Activated effector memory CD4-positive, alpha-beta T cell treated with anti-CD3 and anti-CD28 coated beads, Interleukin-2, amount 50 U/mL, for 16 hours (primary cell): ENCODE data around the gene HINFP.
A peak's percentile ranks its signal among the peaks of the same experiment; 100 is the strongest.

Experiments
- DNase-seq: peaks from one replicate; pipeline ENCODE4 v3.0.0-alpha.2; 2020

The HINFP gene

DNA sequence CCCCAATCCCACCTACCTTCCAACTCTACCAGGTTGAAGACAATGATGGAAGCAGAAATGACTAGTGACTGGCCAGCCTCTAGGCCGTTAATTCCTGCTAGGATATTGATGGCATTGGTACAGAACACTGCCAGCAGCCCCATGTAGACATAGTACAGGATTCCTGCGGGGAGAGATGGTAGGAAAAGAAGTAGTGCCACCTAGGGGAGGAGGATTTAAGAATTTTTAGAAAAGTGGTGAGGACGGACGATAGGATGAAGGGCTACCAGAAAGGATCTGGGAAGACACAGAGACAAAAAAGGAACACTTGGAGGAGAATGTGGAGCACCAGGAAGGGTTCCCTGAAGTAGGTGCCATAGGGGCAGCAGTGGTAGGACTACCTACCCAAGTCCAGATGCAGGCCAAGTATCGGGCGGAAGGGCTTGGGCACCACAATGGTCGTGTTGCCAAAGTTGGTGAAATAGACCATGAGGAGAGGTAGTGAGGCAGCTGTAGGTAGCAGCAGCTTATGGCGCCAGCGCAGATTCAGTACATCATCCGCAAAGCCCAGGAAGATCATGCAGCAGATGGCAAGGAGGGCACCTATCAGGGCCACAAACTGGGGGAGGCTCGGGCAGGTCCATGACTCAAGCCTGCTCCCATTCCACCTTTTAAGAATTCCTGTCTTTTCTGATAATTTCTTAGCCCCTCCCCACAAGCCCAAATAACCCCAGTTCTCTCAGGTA lies 21.0 kb upstream of the HINFP start:
- no peak for DNase-seq

DNA sequence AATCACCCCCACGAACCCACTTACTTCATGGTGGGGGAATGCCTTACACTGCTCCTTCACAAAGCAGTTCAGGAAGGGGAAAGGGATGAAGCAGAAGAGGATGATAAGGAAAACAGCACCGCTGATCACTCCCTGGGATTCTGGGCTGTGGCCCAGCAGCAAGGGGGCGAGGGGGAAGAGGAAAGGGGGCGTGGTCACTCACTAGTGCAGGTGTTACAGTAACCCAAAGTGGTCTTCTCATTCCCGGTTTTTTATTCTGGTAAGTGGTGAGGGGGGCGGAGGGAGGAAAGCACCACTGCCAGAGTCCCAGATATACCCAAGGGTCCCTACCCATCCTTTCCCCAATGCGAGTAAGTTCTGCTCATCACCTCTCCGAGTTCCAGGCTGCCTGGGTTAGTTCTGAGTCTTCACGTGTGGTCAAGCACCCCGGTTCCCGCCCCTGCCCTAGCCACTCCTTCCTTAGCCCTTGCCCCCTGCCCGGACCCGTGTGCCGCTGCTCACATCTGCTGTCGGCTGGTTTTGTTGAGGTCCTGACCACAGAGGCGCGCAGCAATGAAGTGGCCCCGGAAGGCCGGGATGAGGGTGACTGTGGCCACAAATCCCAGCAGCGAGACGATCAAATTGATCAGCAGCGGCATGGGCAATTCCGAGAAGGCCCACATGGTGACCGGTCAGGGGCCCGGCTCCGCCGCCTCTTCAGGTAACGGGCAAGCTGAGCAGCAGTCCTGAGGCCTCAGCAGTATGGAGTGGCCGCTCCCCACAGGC lies 20.2 kb upstream of the HINFP start:
- no peak for DNase-seq

DNA sequence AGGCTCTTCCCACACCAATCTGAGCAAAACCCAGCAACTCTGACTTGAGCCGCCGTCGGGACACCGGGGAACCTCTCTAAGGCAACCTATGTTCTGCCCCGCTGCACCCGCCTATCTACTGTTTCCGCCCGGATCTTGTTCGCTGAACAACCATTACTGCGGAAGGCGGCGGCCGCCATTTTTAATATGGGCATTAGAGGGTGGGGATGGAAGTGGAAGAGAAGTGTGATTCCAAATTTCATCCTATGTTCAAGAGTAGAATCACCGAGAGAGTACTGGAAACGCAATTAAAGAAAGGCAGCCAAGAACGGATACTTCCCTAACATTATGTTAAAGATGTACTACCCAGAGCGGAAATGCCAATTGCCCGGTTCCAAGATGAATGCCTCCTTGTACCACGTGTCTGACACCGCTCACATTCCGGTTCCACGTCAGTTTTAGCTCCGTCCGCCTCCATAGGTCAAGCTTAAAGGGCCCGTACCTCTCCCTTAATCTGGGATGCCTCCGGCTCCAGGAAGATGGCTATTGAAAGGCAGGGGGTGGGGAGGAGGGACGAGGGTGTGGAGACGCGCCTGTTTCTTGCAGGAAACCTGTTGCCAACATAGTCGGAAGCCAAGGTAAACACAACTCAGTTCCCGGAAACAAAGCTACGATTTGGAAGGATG lies 19.5 kb upstream of the HINFP start, which contains the start of gene DPAGT1:
DPAGT1 (minus strand) TSS at position 95 of the 665 bp plus-strand sequence. CDS start 198 bp downstream, outside the sequence.
- DNase-seq = peak; percentile 94

DNA sequence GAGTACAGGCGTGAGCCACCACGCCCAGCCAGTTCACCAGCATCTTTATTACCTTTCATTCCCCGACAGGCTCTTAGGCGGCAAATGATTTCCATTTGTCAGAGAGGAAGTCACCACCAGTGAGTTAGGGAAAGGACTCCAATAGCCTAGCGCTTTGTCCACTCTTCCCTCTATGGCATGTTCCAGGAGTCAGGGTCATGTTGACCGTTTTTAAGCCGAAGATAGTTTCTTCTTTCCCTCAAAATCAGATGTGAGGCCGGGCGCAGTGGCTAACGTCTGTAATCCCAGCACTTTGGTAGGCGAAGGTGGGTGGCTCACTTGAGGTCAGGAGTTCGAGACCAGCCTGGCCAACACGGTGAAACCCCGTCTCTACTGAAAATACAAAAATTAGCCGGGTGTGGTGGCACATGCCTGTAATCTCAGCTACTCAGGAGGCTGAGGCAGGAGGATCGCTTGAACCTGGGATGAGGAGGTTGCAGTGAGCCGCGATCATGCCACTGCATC lies 18.2 kb upstream of the HINFP start:
- DNase-seq = peak; percentile 30

DNA sequence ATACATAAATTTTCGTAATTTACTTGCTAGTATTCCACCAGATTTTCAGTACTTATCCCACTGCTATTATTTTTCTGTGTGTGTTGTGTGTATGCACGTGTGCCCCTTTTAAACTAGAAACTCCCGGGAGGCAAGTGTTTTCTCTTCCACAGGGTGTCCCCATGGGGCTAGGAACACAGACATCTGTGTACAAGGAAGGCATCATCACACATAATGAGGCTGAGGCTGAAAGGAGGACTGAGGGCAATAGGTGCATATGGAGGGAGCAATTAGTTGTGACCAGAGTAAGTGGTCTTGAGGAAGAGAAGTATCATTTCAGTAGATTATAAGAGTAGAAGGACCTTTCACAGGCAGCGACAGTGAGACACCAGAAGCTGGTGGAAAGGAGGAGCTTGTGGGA lies 17.6 kb upstream of the HINFP start:
- no peak for DNase-seq

DNA sequence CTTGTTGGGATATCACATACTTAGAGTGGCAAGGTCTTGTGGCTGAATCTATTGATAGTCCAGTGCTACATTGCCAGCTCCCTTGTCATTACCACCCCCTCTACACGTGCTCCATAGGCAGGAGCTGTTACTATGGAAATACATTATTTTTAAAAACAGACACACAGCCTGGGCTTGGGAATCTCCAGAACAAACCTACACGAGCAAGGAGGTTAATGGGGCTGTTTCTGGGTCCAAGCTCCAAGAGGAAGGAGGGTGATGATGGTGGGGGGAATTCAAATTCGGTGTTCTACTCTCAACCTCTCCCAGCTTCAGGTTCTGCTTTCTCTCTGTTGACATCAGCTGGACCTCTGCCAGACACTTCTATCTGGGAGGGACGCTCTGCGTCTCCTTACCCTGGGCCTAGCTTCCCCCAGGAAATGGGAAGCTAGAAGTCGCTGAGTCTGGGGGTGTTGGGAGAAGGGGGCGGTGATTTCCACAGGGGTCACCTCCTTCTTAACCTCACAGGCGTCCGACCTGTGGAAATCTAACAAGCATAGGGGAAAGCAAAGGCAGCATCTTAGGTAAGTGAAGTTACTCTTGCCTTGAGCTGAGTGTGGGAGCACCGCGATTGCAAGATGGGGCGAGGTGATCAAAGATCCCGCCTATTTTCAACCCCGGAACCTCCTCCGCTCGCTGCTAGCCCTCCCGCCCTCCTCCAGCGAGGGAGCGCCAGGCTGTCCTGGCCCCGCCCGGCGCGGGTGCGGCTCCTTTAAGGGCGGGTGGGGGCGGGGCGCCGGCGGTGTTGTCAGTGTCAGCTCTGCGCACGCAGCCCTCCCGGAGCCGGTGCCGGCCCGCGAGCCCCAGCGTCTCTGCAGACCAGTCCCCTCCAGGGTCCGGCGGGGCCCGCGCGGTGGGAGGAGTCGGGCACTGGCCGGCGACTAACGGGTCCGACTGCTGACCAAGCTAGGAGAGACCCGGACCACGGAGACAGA lies 14.5 kb upstream of the HINFP start, which contains the start of gene C2CD2L:
C2CD2L (plus strand) TSS at position 781 of the 974 bp plus-strand sequence. CDS start 398 bp downstream, outside the sequence.
- peak; percentile 96 for DNase-seq

DNA sequence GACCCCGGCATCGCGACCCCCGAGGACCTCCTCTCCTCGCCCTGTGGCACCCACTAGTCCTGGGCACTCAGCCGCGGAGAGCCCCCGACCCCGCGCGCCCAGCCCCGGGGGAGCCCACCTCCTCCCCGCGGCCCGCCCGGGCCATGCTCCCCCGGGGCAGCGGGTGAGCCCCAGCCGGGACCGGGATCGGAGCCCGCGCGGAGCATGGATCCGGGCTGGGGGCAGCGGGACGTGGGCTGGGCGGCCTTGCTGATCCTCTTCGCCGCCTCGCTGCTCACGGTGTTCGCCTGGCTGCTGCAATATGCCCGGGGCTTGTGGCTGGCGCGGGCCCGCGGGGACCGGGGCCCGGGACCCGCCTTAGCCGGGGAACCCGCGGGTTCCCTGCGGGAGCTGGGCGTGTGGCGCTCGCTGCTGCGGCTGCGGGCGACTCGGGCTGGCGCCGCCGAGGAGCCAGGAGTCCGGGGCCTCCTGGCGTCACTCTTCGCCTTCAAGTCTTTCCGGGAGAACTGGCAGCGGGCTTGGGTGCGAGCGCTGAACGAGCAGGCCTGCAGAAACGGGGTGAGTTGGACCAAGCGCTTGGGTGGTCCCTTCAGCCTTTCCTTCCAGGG lies 13.7 kb upstream of the HINFP start:
- no peak for DNase-seq

DNA sequence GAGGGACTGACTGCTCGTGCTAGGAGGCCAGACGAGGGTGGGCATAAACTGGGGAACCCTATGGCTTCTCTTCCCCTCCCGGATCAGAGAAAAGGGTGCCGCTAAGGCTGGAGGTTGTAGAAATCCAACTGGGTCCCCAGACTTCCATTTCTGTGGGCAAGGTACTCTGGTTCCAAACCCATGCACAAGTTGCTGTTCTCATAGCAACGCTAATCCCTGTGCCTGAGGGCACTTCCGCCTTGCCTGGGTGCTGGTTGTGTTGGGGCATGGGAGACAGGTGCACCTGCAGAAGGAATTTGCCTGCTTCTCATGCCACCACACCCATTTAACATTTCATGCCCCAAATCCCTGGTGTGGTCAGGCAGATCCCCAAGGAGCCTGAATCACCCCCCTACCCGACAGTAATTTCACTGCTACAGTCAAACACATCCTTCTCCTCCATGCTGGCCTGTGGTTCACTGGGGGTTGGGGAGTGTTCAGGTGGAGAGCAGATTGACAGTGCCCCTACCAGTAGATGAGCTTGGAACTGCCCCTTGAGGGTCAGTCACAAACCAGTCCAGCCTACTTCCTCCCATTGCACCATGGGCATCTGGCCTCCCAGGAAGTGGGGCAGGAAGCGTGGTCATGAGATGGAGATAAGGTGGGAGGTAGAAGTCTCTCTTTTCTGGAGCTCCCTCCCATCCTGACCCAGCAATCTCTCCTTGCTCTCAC lies 13.1 kb upstream of the HINFP start:
- DNase-seq = peak; percentile 76

DNA sequence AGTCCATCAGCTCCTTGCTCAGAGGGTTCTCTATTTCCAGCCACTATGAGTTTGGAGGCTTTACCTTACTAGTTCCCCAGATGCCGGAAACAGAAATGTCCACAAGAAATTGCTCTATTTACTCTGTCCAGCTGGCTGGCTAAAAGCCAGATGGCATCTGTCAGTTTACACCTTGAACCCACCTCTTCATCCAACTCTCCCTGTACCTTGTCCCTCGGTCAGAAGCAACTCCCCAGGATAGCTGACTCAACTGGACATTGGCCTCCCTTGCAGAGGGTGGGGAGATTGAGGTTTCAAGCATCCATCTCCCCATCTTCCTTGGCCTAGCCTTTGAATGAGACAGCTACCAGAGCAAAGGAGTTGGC lies 12.5 kb upstream of the HINFP start:
- DNase-seq = no peak

DNA sequence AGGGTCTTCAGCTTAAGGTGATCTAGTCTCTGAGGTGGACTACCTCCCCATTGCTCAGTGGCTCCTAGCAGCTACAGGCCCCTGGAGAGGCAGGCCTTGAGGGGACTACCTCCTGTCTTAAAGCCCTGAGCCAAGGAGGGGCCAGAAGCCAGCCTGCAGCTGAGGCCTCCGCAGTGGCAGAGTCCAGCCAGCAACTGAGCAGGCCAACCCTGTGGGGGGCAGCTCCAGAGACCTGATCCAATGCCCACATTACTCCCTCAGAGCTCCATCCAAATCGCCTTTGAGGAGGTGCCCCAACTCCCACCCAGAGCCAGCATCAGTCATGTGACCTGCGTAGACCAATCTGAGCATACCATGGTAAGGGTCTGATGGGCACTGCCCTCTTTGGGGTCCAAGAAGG lies 11.5 kb upstream of the HINFP start:
- no peak for DNase-seq

DNA sequence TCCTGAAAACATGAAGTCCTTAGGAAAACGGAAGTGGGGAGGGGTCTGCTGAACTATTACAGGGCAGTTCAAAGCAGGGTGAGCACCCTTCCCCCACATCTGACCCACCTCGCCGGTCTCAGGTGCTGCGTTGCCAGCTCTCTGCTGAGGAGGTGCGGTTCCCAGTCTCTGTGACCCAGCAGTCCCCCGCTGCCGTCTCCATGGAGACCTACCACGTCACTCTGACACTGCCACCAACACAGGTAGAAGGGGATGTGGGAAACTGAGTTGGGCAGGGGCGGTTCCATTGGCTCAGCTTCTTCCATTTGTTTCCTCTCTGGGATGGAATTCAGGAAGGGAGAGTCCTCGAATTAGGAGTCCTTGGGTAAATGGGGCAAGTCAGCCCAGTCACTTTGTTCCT lies 10.9 kb upstream of the HINFP start:
- DNase-seq = no peak

DNA sequence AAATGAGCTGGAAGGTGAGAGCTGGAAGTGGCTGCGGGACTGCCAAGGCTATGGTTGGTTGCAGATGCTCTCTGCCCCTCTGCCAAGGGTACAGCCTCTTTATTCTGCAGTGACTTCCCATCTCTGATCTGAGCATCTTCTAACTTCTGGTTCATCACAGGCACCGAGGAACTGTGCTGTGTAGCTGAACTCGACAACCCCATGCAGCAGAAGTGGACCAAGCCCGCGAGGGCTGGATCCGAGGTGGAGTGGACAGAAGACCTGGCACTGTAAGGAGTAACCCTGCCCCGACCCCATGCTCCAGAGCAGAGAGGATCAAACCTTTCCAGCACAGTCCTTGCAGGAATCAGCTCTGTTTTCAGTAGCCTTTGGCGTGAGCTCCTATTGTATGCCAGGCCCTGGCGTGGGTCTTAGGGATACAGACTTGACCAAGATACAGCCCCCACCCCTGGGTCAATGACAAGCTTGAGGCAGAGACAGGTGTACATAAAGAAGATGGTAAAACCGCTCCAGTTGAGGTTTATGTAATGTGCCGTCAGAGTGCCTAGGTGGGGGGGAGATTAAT lies 9.9 kb upstream of the HINFP start:
- DNase-seq = no peak

DNA sequence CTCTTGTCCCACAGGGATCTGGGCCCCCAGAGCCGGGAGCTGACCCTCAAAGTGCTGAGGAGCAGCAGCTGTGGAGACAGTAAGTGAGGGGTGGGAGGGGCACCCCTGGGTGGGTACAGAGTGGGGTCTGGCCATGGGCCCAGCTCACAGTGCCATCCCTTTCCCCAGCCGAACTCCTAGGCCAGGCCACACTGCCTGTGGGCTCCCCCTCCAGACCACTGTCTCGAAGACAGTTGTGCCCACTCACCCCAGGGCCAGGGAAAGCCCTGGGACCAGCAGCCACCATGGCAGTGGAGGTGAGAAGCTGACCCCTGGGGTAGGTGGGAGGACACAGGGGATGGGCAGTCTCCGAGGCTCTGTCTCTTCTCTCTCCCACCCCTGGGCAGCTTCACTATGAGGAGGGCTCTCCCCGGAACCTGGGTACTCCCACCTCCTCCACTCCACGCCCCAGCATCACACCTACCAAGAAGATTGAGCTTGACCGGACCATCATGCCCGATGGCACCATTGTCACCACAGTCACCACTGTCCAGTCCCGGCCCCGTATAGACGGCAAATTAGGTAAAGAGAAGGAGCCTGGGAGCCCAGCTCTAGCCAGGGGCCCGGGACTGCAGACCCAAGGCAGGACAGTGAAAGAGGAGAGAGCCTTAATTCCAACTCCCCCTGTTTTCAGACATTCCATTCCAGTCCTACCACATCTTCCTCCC lies 8.9 kb upstream of the HINFP start:
- DNase-seq = no peak

DNA sequence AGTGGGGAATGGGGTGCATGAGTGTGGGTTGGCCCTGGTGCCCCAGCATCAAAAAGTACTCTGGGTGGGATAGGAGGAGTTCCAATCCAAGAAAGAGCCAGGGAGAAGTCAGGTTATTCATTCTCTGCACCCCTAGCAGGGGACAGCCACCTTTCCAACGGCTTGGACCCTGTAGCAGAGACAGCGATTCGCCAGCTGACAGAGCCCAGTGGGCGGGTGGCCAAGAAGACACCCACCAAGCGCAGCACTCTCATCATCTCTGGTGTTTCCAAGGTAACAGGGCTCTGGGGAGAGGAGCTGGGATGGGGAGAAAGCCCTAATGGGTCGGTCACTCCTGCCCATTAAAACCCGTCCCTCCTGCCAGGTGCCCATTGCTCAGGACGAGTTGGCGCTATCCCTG lies 7.7 kb upstream of the HINFP start:
- DNase-seq = no peak

DNA sequence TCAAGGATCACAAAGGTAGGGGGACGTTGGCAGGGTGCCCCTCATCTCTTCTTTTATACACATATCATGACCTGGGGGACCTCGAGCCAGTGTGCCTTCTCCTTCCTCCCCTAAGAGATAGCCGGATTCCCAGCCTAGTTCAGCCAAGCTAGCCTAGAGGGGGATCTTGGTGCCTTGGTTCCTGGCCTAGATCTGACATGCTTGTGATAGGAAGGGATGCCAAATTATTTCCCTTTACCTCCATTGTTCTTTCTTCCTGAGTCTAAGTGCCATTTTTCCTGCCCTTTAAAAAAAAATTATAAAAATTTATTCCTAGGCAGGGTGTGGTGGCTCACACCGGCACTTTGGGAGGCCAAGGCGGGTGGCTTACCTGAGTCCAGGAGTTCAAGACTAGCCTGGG lies 7.0 kb upstream of the HINFP start:
- DNase-seq = no peak

DNA sequence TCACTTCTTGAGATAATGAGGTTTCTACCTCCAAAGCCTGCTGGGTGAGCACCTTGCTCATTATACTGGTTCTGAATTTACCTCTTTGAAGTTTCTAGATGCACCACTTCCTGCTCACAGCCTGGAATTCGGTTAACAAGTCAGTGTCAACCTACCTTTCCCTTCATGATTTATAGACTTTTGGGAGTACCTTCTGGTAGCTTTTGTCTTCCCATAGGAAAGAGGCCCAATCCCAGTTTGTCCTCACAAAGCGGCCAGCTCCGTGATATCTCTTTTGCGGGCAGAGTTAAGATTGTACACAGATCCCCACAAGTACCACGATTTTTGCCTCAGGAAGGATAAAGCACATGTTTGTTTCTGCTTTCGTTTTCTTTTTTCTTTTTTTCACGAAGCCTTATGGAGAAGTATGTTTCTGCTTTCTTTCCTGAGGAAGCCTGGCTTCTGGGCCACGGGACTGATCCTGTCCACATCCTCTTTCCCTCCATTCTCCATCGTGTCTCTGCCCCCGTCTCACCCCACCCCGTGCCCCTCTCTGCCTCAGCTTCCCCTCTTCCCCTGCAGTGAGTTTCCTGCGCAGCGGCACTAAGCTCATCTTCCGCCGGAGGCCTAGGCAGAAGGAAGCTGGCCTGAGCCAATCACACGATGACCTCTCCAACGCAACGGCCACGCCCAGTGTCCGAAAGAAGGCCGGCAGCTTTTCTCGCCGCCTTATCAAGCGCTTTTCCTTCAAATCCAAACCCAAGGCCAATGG lies 5.7 kb upstream of the HINFP start:
- no peak for DNase-seq

DNA sequence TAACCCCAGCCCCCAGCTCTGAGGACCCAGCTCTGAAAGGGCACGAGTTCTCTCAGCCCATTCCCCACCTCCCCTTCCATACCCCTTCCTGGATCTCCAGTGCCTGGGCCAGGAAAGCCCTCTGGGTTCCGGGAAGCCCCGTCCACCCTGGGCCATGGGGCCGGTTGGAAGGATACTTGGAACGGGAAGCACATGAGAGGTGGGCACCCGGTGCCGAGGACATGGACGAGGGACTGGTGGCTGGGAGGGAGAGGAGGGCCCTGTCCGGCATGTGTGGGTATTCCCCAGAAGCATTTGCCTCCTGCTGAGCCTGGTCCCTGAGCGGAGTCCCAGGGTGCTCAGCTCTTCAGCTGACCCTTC lies 5.2 kb upstream of the HINFP start:
- no peak for DNase-seq

DNA sequence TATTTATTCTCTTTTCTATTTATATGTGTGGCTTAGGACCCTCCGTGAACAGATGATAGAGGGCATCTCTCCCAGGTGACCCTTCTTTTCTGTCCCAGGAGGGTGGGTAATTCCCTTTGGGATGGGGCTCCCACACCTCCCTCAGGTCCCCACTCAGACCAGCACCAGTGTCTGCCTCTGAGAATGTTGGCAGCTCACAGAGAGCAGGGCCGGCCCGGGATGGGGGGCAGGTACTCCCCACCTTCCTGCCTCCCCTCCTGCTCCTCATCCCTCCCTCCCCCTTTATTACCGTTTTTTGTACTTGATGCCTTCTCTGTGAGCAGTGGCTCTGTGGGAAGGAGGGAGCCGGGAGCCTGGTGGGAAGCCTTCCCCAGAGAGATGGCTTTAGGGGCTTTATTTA lies 4.8 kb upstream of the HINFP start:
- no peak for DNase-seq

DNA sequence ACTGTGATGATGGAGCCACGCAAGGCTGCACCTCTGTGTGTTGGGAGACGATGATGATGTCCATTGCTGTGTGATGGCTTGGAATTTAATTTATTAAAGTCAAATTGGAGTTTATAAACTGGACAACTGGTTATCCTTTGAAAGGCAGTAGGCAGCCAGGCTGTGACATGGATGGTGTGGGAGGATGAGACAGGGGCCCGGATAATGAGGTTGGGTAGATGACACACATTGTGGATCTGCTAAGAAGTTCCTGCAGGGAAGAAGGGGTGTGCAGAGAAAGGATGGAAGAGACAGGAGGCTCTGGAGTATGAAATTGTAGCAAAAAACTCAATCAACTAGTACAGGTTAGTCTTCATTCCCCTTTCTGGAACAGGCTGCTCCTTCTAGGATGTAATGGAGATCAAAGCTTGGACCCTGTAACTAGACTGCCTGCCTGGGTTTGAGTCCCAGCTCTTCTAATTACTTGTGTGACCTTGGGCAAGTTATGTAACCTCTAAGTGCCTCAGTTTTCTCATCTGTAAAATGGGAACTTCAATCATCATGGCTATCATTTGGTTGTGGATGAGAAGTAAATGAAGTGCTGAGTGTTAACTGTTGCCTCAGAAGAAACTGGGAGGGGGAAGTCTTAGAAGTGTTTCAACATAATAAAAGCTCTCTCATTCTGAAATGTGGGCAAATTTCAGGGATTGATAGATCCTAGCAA lies 4.2 kb upstream of the HINFP start:
- DNase-seq = no peak
